IPS DF 6.9 (cell line): ENCODE results near the gene STUB1.
A peak's percentile ranks its signal among the peaks of the same experiment; 100 is the strongest.

Experiments used
- DNase-seq: peaks from one replicate; pipeline ENCODE4 v3.0.0-alpha.2; 2013; ENCODE audit warnings: low read depth, low spot score
- H3K27ac ChIP-seq: one replicate; pipeline ENCODE4 v1.5.1; 2013; ENCODE audit warnings: low read length, control low read depth
- H3K27me3 ChIP-seq: 2 replicates; pipeline ENCODE4 v1.6.1; 2013; ENCODE audit warnings: mild to moderate bottlenecking, low read length; ENCODE audit not compliant: control insufficient read depth, insufficient read depth
- H3K36me3 ChIP-seq: 2 replicates; pipeline ENCODE4 v1.6.1; 2013; ENCODE audit warnings: low read length; ENCODE audit not compliant: control insufficient read depth, insufficient read depth
- H3K4me1 ChIP-seq: 2 replicates; pipeline ENCODE4 v1.6.1; 2013; ENCODE audit warnings: low read length; ENCODE audit not compliant: control insufficient read depth, insufficient read depth
- H3K4me3 ChIP-seq: 2 replicates; pipeline ENCODE4 v1.5.1; 2013; ENCODE audit warnings: mild to moderate bottlenecking, low read length
- H3K9me3 ChIP-seq: 2 replicates; pipeline ENCODE4 v1.6.1; 2013; ENCODE audit warnings: low read length, inconsistent platforms; ENCODE audit not compliant: control insufficient read depth, insufficient read depth
- WGBS: extraction: QIAGEN DNeasy Blood & Tissue Kit; methylation state at CpG from one replicate; pipeline ENCODE4 v1.1.7; 2013; ENCODE audit warnings: mixed read lengths, missing lambda C conversion rate; ENCODE audit not compliant: insufficient read length, insufficient coverage; 5-methylcytosine and 5-hydroxymethylcytosine counted together

The STUB1 gene

GRCh38 chr16:720990-721764 lies 41.0 kb downstream of the STUB1 start, which contains the start of gene ANTKMT:
ANTKMT (plus strand) TSS chr16:721146; CDS start chr16:721275, 129 bp downstream.
- Histone ChIP-seq H3K4me3 (peak within 1 kb of the TSS; percentile 97), H3K9me3 (no peaks in the 10 kb centered on the region), H3K27me3 (no peaks in the 10 kb centered on the region), H3K4me1 (peaks cover 7% of the 10 kb centered on the region; the same call in 1 of the 2 replicates), H3K27ac (no peak within 1 kb of the TSS), H3K36me3 (no peaks in the 10 kb centered on the region; the same call in 1 of the 2 replicates)
- WGBS: no CpG with 5 or more reads among the region's 106 CpGs
- DNase-seq: no peak

- WGBS: no CpG with 5 or more reads among the region's 51 CpGs
Observed at GRCh38 chr16:721765-722540, 41.7 kb downstream of the STUB1 start.

GRCh38 chr16:722835-723633 lies 42.8 kb downstream of the STUB1 start:
- no CpG with 5 or more reads among the region's 24 CpGs for WGBS
- Histone ChIP-seq H3K4me1 (peaks cover 7% of the 10 kb centered on the region), H3K36me3 (no peaks in the 10 kb centered on the region), H3K4me3 (no peak overlapping the region), H3K27ac (no peak overlapping the region), H3K9me3 (no peaks in the 10 kb centered on the region), H3K27me3 (no peaks in the 10 kb centered on the region)
- no peak for DNase-seq

More at GRCh38 chr16:721765-722540, 41.7 kb downstream of the STUB1 start:
- Histone ChIP-seq H3K4me3 (no peak overlapping the region), H3K27ac (no peak overlapping the region), H3K4me1 (peaks cover 7% of the 10 kb centered on the region), H3K27me3 (no peaks in the 10 kb centered on the region), H3K9me3 (no peaks in the 10 kb centered on the region), H3K36me3 (no peaks in the 10 kb centered on the region; the same call in 1 of the 2 replicates)
- DNase-seq: no peak

GRCh38 chr16:723695-724094 lies 43.5 kb downstream of the STUB1 start:
- Histone ChIP-seq H3K36me3 (no peaks in the 10 kb centered on the region), H3K9me3 (no peaks in the 10 kb centered on the region), H3K4me1 (peaks cover 7% of the 10 kb centered on the region), H3K27me3 (no peaks in the 10 kb centered on the region), H3K4me3 (no peak overlapping the region), H3K27ac (no peak overlapping the region)
- DNase-seq: no peak
- WGBS: no CpG with 5 or more reads among the region's 9 CpGs

GRCh38 chr16:724188-725040 lies 44.2 kb downstream of the STUB1 start:
- Histone ChIP-seq H3K9me3 (no peaks in the 10 kb centered on the region), H3K27me3 (no peaks in the 10 kb centered on the region), H3K4me3 (no peak overlapping the region), H3K4me1 (peaks cover 7% of the 10 kb centered on the region), H3K36me3 (no peaks in the 10 kb centered on the region), H3K27ac (no peak overlapping the region)
- no peak for DNase-seq
- no CpG with 5 or more reads among the region's 29 CpGs for WGBS

- Histone ChIP-seq H3K9me3 (no peaks in the 10 kb centered on the region), H3K27ac (no peak overlapping the region), H3K4me3 (no peak overlapping the region), H3K4me1 (peaks cover 5% of the 10 kb centered on the region), H3K36me3 (no peaks in the 10 kb centered on the region), H3K27me3 (no peaks in the 10 kb centered on the region)
- no CpG with 5 or more reads among the region's 7 CpGs for WGBS
- DNase-seq: no peak
Observed at GRCh38 chr16:725041-725376, 44.8 kb downstream of the STUB1 start.

GRCh38 chr16:725463-726187 lies 45.4 kb downstream of the STUB1 start:
- Histone ChIP-seq H3K27me3 (no peaks in the 10 kb centered on the region), H3K9me3 (no peaks in the 10 kb centered on the region), H3K4me3 (no peak overlapping the region), H3K36me3 (no peaks in the 10 kb centered on the region), H3K4me1 (peaks cover 3% of the 10 kb centered on the region; the same call in 1 of the 2 replicates), H3K27ac (no peak overlapping the region)
- no CpG with 5 or more reads among the region's 23 CpGs for WGBS
- DNase-seq: no peak

- H3K4me1 ChIP-seq: peaks cover 3% of the 10 kb centered on the region; the same call in 1 of the 2 replicates
- H3K9me3 ChIP-seq: no peaks in the 10 kb centered on the region
- H3K4me3 ChIP-seq: no peak overlapping the region
- WGBS: no CpG with 5 or more reads among the region's 9 CpGs
- no peaks in the 10 kb centered on the region for H3K27me3 ChIP-seq
- DNase-seq: no peak
- no peak overlapping the region for H3K27ac ChIP-seq
- H3K36me3 ChIP-seq: no peaks in the 10 kb centered on the region
Observed at GRCh38 chr16:726188-726437, 45.9 kb downstream of the STUB1 start.

GRCh38 chr16:726438-727290 lies 46.5 kb downstream of the STUB1 start, which contains the start of the genes CCDC78 and HAGHL:
CCDC78 (minus strand) TSS chr16:726443; CDS start chr16:726367, 76 bp downstream.
HAGHL (plus strand) TSS chr16:727106; CDS start chr16:727510, 404 bp downstream.
- no peak within 1 kb of the TSS for H3K27ac ChIP-seq
- H3K27me3 ChIP-seq: no peaks in the 10 kb centered on the region
- DNase-seq: no peak
- no peaks in the 10 kb centered on the region for H3K9me3 ChIP-seq
- peak within 1 kb of the TSS; percentile 51 for H3K4me3 ChIP-seq
- H3K36me3 ChIP-seq: no peaks in the 10 kb centered on the region
- H3K4me1 ChIP-seq: peaks cover 3% of the 10 kb centered on the region; the same call in 1 of the 2 replicates
- WGBS: no CpG with 5 or more reads among the region's 88 CpGs
